ENCODE results near the gene RPL13A. TPM values are rescaled to one million over a fixed set of nuclear protein-coding genes. Genes with fewer than 3 reads are reported as not detected.
A peak's percentile ranks its signal among the peaks of the same experiment; 100 is the strongest.

RPL13A gene
- total and polyA plus RNA-seq, 4 donors = 1,716 to 4,797 (median 2,674) TPM

DNA sequence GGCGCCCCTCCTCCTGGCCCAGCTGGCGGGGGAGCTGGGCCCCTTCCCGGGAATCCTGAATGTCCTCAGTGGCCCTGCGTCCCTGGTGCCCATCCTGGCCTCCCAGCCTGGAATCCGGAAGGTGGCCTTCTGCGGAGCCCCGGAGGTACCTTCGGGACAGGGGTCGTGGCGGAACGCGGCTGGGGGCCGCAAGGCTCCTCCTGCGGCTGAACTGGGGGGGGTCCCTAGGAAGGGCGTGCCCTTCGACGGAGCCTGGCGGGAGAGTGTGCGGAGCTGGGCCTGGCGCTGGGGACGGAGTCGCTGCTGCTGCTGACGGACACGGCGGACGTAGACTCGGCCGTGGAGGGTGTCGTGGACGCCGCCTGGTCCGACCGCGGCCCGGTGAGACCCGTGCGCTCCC, 25.8 kb upstream of the RPL13A start:
- Histone ChIP-seq H3K9me3 (ENCODE audit: control insufficient read depth, low read length) (no peaks in the 10 kb centered on the region), H3K4me1 (ENCODE audit: control insufficient read depth in 1 of 2, insufficient read depth in 2 of 2, low read length in 2 of 2) (no peaks in the 10 kb centered on the region), H3K27me3 (ENCODE audit: control insufficient read depth in 1 of 2, insufficient read depth in 2 of 2, low read length in 1 of 2) (no peaks in the 10 kb centered on the region), H3K4me3 (ENCODE audit: low read length in 2 of 2) (no peak overlapping the region), H3K27ac (ENCODE audit: low read depth in 1 of 2, low read length in 2 of 2) (no peak overlapping the region), H3K36me3 (ENCODE audit: control insufficient read depth in 1 of 2, insufficient read depth in 2 of 2, low read length in 1 of 2) (peaks cover 0 to 2% of the 10 kb centered on the region in 2 donors)
- DNase-seq = no peak
- no peak for ATAC-seq (ENCODE audit: low FRiP score)
- 96 to 98% methylated on average over 32 to 37 of the region's 37 CpGs for WGBS, 2 donors
- intact Hi-C loops (cut with DNase I) = no loop called here

DNA sequence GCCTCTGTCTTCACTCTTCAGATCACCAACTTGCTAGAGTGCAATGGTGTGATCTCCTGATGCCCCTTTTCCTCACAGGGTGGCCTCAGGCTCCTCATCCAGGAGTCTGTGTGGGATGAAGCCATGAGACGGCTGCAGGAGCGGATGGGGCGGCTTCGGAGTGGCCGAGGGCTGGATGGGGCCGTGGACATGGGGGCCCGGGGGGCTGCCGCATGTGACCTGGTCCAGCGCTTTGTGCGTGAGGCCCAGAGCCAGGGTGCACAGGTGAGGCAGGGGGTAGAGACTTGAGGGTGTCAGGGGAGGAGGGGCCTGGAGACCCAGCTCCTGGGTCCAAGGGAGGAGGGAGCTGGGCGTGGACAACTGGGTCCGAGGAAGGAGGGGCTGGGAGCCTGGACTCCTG, 24.9 kb upstream of the RPL13A start:
- WGBS, 2 donors = 85 to 88% methylated on average over 12 of the region's 12 CpGs
- Histone ChIP-seq H3K27ac (ENCODE audit: low read depth in 1 of 2, low read length in 2 of 2) (no peak overlapping the region), H3K4me1 (ENCODE audit: control insufficient read depth in 1 of 2, insufficient read depth in 2 of 2, low read length in 2 of 2) (no peaks in the 10 kb centered on the region), H3K4me3 (ENCODE audit: low read length in 2 of 2) (no peak overlapping the region), H3K9me3 (ENCODE audit: control insufficient read depth, low read length) (no peaks in the 10 kb centered on the region), H3K27me3 (ENCODE audit: control insufficient read depth in 1 of 2, insufficient read depth in 2 of 2, low read length in 1 of 2) (no peaks in the 10 kb centered on the region), H3K36me3 (ENCODE audit: control insufficient read depth in 1 of 2, insufficient read depth in 2 of 2, low read length in 1 of 2) (peaks cover 0 to 2% of the 10 kb centered on the region in 2 donors)
- DNase-seq (no peak), ATAC-seq (ENCODE audit: low FRiP score) (no peak)
- intact Hi-C loops (cut with DNase I) = no loop called here

DNA sequence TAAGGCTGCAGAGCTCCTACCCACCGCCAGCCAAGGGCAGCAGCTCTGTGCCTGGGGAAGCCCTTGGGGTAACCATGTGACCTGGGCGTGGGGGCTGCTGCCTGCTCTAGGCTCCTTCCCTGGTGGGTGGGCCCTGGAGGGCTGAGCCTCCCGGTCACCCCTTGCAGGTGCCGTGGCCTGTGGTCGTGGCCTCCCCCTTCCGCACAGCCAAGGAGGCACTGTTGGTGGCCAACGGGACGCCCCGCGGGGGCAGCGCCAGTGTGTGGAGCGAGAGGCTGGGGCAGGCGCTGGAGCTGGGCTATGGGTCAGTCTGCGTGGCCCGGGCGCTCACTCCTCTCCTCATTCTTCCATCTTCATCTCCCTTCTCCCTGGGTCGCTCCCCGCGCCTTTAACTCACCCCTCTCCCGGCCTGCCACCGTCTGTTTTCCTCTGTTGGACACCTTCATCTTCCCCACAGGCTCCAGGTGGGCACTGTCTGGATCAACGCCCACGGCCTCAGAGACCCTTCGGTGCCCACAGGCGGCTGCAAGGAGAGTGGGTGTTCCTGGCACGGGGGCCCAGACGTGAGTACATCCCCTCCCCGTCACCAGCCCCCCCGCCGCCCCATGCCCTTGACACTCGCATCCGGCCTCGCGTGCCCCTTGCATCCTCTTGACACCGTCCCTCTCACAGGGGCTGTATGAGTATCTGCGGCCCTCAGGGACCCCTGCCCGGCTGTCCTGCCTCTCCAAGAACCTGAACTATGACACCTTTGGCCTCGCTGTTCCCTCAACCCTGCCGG, 23.3 kb upstream of the RPL13A start:
- Histone ChIP-seq H3K27me3 (ENCODE audit: control insufficient read depth in 1 of 2, insufficient read depth in 2 of 2, low read length in 1 of 2) (no peaks in the 10 kb centered on the region), H3K27ac (ENCODE audit: low read depth in 1 of 2, low read length in 2 of 2) (no peak overlapping the region), H3K36me3 (ENCODE audit: control insufficient read depth in 1 of 2, insufficient read depth in 2 of 2, low read length in 1 of 2) (peaks cover 0 to 2% of the 10 kb centered on the region in 2 donors), H3K9me3 (ENCODE audit: control insufficient read depth, low read length) (no peaks in the 10 kb centered on the region), H3K4me1 (ENCODE audit: control insufficient read depth in 1 of 2, insufficient read depth in 2 of 2, low read length in 2 of 2) (no peaks in the 10 kb centered on the region), H3K4me3 (ENCODE audit: low read length in 2 of 2) (no peak overlapping the region)
- WGBS, 2 donors = 89 to 92% methylated on average over 35 to 39 of the region's 39 CpGs
- intact Hi-C loops (cut with DNase I) = no loop called here
- DNase-seq (no peak), ATAC-seq (ENCODE audit: low FRiP score) (no peak)

GRCh38 chr19:49465371-49465770, 22.0 kb upstream of the RPL13A start:
- no peak for DNase-seq
- H3K27me3 ChIP-seq (ENCODE audit: control insufficient read depth in 1 of 2, insufficient read depth in 2 of 2, low read length in 1 of 2) = no peaks in the 10 kb centered on the region
- no peaks in the 10 kb centered on the region for H3K9me3 ChIP-seq (ENCODE audit: control insufficient read depth, low read length)
- H3K4me3 ChIP-seq (ENCODE audit: low read length in 2 of 2) = no peak overlapping the region
- intact Hi-C loops (cut with DNase I) = no loop called here
- H3K27ac ChIP-seq (ENCODE audit: low read depth in 1 of 2, low read length in 2 of 2) = no peak overlapping the region
- ATAC-seq (ENCODE audit: low FRiP score) = no peak
- peaks cover 0 to 2% of the 10 kb centered on the region in 2 donors for H3K36me3 ChIP-seq (ENCODE audit: control insufficient read depth in 1 of 2, insufficient read depth in 2 of 2, low read length in 1 of 2)
- H3K4me1 ChIP-seq (ENCODE audit: control insufficient read depth in 1 of 2, insufficient read depth in 2 of 2, low read length in 2 of 2) = no peaks in the 10 kb centered on the region
- 95 to 96% methylated on average over 3 of the region's 3 CpGs for WGBS, 2 donors

- H3K27me3 ChIP-seq (ENCODE audit: control insufficient read depth in 1 of 2, insufficient read depth in 2 of 2, low read length in 1 of 2) = no peaks in the 10 kb centered on the region
- intact Hi-C loops (cut with DNase I) = no loop called here
- peaks cover 0 to 2% of the 10 kb centered on the region in 2 donors for H3K36me3 ChIP-seq (ENCODE audit: control insufficient read depth in 1 of 2, insufficient read depth in 2 of 2, low read length in 1 of 2)
- peak; percentile 1 for ATAC-seq (ENCODE audit: low FRiP score)
- H3K4me1 ChIP-seq (ENCODE audit: control insufficient read depth in 1 of 2, insufficient read depth in 2 of 2, low read length in 2 of 2) = no peaks in the 10 kb centered on the region
- no peaks in the 10 kb centered on the region for H3K9me3 ChIP-seq (ENCODE audit: control insufficient read depth, low read length)
- H3K4me3 ChIP-seq (ENCODE audit: low read length in 2 of 2) = no peak overlapping the region
- WGBS, 2 donors = 91 to 92% methylated on average over 19 of the region's 19 CpGs
- no peak for DNase-seq
- no peak overlapping the region for H3K27ac ChIP-seq (ENCODE audit: low read depth in 1 of 2, low read length in 2 of 2)
Measured at GRCh38 chr19:49468199-49468598, 19.2 kb upstream of the RPL13A start.

DNA sequence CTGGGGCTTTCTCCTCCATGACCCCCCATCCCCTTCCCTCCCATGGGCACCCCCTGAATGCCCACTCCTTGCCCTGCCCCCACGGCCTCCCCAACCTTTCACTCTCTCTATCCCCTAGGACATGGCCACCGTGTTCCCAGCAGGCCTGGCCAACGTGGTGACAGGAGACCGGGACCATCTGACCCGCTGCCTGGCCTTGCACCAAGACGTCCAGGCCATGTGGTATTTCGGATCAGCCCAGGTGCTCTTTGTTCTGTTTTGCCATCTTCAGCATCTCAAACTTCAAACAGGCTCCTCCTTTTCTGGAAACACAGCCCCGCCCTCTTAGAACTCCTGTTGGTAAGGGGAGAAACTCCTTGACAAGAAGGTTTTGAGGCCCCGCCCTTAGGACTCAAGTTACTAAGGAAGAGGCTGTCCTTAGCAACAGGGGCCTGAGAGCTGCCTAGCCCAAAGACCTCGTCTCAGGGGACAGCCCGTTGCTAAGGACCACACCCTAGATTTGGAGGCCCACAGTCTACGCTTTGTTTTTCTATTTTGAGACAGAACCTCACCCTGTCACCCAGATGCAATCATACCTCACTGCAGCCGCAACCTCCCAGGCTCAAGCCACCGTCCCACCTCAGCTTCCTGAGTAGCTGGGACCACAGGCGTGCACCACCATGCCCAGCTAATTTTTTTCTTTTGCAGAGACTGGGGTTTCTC, 18.5 kb upstream of the RPL13A start:
- peak; percentile 85 for ATAC-seq (ENCODE audit: low FRiP score)
- intact Hi-C loops (cut with DNase I) = no loop called here
- 71 to 72% methylated on average over 14 to 15 of the region's 15 CpGs for WGBS, 2 donors

DNA sequence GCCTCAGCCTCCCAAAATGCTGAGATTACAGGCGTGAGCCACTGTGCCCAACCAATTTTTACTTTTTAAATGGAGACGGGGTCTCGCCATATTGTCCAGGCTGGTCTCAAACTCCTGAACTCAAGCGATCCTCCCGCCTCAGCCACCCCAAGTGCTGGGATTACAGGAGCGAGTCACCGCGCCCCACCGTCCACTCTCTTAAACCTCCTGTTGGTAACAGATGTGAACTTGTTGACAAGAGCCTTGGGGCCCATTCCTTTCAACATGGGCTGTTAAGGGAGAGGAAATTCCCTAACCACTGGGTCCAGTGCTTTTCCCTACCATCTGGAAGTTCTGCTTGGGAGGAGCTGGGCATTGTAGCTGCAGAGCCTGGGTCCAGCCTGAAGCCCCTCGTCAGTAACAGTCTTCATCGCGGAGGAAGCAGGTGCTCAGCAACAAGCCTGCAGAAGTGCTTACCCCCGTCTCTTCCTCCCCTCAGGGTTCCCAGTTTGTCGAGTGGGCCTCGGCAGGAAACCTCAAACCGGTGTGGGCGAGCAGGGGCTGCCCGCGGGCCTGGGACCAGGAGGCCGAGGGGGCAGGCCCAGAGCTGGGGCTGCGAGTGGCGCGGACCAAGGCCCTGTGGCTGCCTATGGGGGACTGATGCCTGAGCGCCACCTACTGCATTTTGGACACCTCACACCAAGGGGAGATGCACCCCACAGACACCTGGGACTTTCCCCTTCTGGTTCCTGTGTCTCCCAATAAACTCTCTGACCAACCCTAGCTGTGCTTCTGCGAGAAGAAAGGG, 17.4 kb upstream of the RPL13A start:
- H3K27ac ChIP-seq (ENCODE audit: low read depth in 1 of 2, low read length in 2 of 2) = no peak overlapping the region
- WGBS, 2 donors = 93% methylated on average over 25 of the region's 25 CpGs
- intact Hi-C loops (cut with DNase I) = loop anchor here in 1 of 2 donors (5.0 kb wide), 1 partner anchor 77 kb away; no protein-coding TSS in a partner anchor

More for the DNA sequence above, 18.5 kb upstream of the RPL13A start:
- H3K4me3 ChIP-seq (ENCODE audit: low read length in 2 of 2) = no peak overlapping the region
- H3K36me3 ChIP-seq (ENCODE audit: control insufficient read depth in 1 of 2, insufficient read depth in 2 of 2, low read length in 1 of 2) = peaks cover 0 to 2% of the 10 kb centered on the region in 2 donors
- DNase-seq = peak; percentile 87 to 89
- H3K27me3 ChIP-seq (ENCODE audit: control insufficient read depth in 1 of 2, insufficient read depth in 2 of 2, low read length in 1 of 2) = no peaks in the 10 kb centered on the region
- no peaks in the 10 kb centered on the region for H3K4me1 ChIP-seq (ENCODE audit: control insufficient read depth in 1 of 2, insufficient read depth in 2 of 2, low read length in 2 of 2)
- H3K27ac ChIP-seq (ENCODE audit: low read depth in 1 of 2, low read length in 2 of 2) = no peak overlapping the region
- no peaks in the 10 kb centered on the region for H3K9me3 ChIP-seq (ENCODE audit: control insufficient read depth, low read length)

GRCh38 chr19:49470615-49470978, 16.8 kb upstream of the RPL13A start:
- no peaks in the 10 kb centered on the region for H3K27me3 ChIP-seq (ENCODE audit: control insufficient read depth in 1 of 2, insufficient read depth in 2 of 2, low read length in 1 of 2)
- H3K4me3 ChIP-seq (ENCODE audit: low read length in 2 of 2) = no peak overlapping the region
- no peaks in the 10 kb centered on the region for H3K4me1 ChIP-seq (ENCODE audit: control insufficient read depth in 1 of 2, insufficient read depth in 2 of 2, low read length in 2 of 2)
- DNase-seq (no peak), ATAC-seq (ENCODE audit: low FRiP score) (no peak)
- H3K36me3 ChIP-seq (ENCODE audit: control insufficient read depth in 1 of 2, insufficient read depth in 2 of 2, low read length in 1 of 2) = peaks cover 0 to 2% of the 10 kb centered on the region in 2 donors
- WGBS, 2 donors = 80 to 87% methylated on average over 7 to 8 of the region's 8 CpGs
- H3K9me3 ChIP-seq (ENCODE audit: control insufficient read depth, low read length) = no peaks in the 10 kb centered on the region
- H3K27ac ChIP-seq (ENCODE audit: low read depth in 1 of 2, low read length in 2 of 2) = no peak overlapping the region
- intact Hi-C loops (cut with DNase I) = loop anchor here in 1 of 2 donors (5.0 kb wide), 1 partner anchor 77 kb away; no protein-coding TSS in a partner anchor

More for the DNA sequence above, 17.4 kb upstream of the RPL13A start:
- no peak overlapping the region for H3K4me3 ChIP-seq (ENCODE audit: low read length in 2 of 2)
- H3K27me3 ChIP-seq (ENCODE audit: control insufficient read depth in 1 of 2, insufficient read depth in 2 of 2, low read length in 1 of 2) = no peaks in the 10 kb centered on the region
- DNase-seq (peak in 1 of 2 donors; percentile 61), ATAC-seq (ENCODE audit: low FRiP score) (no peak)
- no peaks in the 10 kb centered on the region for H3K9me3 ChIP-seq (ENCODE audit: control insufficient read depth, low read length)
- peaks cover 0 to 2% of the 10 kb centered on the region in 2 donors for H3K36me3 ChIP-seq (ENCODE audit: control insufficient read depth in 1 of 2, insufficient read depth in 2 of 2, low read length in 1 of 2)
- H3K4me1 ChIP-seq (ENCODE audit: control insufficient read depth in 1 of 2, insufficient read depth in 2 of 2, low read length in 2 of 2) = no peaks in the 10 kb centered on the region
